Loucy (cell line): ENCODE results near the gene NOX5.

Source experiments
- EZH2phosphoT487 ChIP-seq: fragments of 200-600 bp; IDR thresholded peaks from 2 replicates; pipeline ENCODE4 v1.6.1; 2018; ENCODE audit warnings: antibody characterized with exemption, mild to moderate bottlenecking, moderate library complexity, borderline replicate concordance
- TF ChIP-seq, protein P1 (sequence below): fragments of 200-600 bp; sonication (generic); conservative IDR thresholded peaks from 2 replicates; pipeline ENCODE4 v1.5.1; 2014; ENCODE audit warnings: mild to moderate bottlenecking, antibody characterized with exemption, low read length

DNA sequence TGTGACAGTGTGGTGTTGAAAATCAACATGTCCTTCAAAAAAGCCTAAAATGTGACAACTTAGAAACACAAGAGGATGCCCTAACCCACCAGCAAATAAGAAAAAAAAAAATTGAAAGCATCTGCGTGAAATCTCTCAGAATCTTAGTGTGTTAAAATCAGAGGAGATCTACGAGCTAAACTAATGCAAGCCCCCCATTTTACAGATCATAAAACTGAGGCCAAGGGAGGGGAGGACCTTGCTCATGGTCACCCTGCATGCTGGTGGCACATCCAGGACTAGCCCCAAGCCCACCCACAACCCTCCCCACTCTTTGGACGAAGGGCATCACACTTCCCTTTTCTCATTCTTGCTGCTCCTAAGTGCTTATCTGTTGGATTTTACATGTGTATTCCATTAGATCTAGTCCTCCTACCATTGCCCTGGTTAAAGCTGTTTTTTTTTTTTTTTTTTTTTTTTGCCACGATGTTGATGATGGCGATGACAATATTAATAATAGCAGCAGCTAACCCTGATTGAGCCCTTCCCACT, 29.1 kb upstream of the NOX5 start:
- TF ChIP-seq, protein P1, sequence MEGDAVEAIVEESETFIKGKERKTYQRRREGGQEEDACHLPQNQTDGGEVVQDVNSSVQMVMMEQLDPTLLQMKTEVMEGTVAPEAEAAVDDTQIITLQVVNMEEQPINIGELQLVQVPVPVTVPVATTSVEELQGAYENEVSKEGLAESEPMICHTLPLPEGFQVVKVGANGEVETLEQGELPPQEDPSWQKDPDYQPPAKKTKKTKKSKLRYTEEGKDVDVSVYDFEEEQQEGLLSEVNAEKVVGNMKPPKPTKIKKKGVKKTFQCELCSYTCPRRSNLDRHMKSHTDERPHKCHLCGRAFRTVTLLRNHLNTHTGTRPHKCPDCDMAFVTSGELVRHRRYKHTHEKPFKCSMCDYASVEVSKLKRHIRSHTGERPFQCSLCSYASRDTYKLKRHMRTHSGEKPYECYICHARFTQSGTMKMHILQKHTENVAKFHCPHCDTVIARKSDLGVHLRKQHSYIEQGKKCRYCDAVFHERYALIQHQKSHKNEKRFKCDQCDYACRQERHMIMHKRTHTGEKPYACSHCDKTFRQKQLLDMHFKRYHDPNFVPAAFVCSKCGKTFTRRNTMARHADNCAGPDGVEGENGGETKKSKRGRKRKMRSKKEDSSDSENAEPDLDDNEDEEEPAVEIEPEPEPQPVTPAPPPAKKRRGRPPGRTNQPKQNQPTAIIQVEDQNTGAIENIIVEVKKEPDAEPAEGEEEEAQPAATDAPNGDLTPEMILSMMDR = no peak
- TF ChIP-seq EZH2phosphoT487 = no peak
